ENCODE data around the gene CBLB.

The CBLB gene

GRCh38 chr3:105611304-105612192, 257.3 kb downstream of the CBLB start:
- no peak for DNase-seq

GRCh38 chr3:105610473-105610872, 258.3 kb downstream of the CBLB start:
- no peak for DNase-seq

- no peak for DNase-seq
Measured at GRCh38 chr3:105608623-105609022, 260.2 kb downstream of the CBLB start.

GRCh38 chr3:105606016-105606415, 262.8 kb downstream of the CBLB start:
- DNase-seq: no peak

Data from activated gamma-delta T cell (primary cell).